ENCODE results near the gene LPP.

DNA sequence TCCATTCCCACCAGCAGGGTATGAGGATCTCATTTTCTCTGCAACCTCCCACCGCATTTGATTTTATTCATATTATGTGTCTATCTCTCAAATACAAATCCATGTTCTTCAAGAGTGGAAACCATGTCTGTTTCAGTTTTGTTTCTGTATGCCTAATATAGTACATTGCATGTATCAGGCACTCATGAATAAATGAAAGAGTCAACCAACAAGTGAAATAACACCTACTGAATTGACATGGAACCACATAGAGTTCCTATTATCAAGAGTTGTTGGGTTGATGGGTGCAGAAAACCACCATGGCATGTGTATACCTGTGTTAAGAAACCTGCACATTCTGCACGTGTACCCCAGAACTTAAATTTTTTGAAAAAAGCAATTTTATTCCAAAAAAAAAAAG lies 466.8 kb downstream of the LPP start:
- TF ChIP-seq RAD21 (IDR thresholded peaks at IDR 0.05; ENCODE audit: insufficient read depth, low read depth, low read length) (no peak), SPI1 (IDR thresholded peaks at IDR 0.05; ENCODE audit: borderline replicate concordance, insufficient read depth, low read depth, low read length) (no peak), POLR2A (IDR thresholded peaks at IDR 0.05; ENCODE audit: low read depth, low read length) (no peak), ZNF207 (IDR thresholded peaks at IDR 0.05; ENCODE audit: borderline replicate concordance) (no peak), CTCF (IDR thresholded peaks at IDR 0.05 in 2 of 3, conservative IDR thresholded peaks at IDR 0.05 in 1 of 3; ENCODE audit: control insufficient read depth in 2 of 3, extremely low read depth in 1 of 3, insufficient read depth in 1 of 3, low read depth in 3 of 3, low read length in 3 of 3) (no peak), CEBPB (IDR thresholded peaks at IDR 0.05; ENCODE audit: borderline replicate concordance in 1 of 2, low read depth in 2 of 2, low read length in 2 of 2) (no peak), RAD51 (IDR thresholded peaks at IDR 0.05) (no peak), TAF1 (IDR thresholded peaks at IDR 0.05; ENCODE audit: borderline replicate concordance, low read depth, low read length) (no peak), SP1 (IDR thresholded peaks at IDR 0.05; ENCODE audit: low read depth, low read length) (no peak), FOS (IDR thresholded peaks at IDR 0.05; ENCODE audit: borderline replicate concordance, extremely low read depth, insufficient read length) (no peak), SIN3A (IDR thresholded peaks at IDR 0.05; ENCODE audit: low read depth, low read length) (no peak)
- TF ChIP-seq, protein P1, sequence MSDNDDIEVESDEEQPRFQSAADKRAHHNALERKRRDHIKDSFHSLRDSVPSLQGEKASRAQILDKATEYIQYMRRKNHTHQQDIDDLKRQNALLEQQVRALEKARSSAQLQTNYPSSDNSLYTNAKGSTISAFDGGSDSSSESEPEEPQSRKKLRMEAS (IDR thresholded peaks at IDR 0.05; ENCODE audit: low read depth, low read length): no peak
- TF ChIP-seq, protein P2, sequence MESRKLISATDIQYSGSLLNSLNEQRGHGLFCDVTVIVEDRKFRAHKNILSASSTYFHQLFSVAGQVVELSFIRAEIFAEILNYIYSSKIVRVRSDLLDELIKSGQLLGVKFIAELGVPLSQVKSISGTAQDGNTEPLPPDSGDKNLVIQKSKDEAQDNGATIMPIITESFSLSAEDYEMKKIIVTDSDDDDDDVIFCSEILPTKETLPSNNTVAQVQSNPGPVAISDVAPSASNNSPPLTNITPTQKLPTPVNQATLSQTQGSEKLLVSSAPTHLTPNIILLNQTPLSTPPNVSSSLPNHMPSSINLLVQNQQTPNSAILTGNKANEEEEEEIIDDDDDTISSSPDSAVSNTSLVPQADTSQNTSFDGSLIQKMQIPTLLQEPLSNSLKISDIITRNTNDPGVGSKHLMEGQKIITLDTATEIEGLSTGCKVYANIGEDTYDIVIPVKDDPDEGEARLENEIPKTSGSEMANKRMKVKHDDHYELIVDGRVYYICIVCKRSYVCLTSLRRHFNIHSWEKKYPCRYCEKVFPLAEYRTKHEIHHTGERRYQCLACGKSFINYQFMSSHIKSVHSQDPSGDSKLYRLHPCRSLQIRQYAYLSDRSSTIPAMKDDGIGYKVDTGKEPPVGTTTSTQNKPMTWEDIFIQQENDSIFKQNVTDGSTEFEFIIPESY (IDR thresholded peaks at IDR 0.05): no peak
- TF ChIP-seq, protein P3, sequence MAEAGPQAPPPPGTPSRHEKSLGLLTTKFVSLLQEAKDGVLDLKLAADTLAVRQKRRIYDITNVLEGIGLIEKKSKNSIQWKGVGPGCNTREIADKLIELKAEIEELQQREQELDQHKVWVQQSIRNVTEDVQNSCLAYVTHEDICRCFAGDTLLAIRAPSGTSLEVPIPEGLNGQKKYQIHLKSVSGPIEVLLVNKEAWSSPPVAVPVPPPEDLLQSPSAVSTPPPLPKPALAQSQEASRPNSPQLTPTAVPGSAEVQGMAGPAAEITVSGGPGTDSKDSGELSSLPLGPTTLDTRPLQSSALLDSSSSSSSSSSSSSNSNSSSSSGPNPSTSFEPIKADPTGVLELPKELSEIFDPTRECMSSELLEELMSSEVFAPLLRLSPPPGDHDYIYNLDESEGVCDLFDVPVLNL (IDR thresholded peaks at IDR 0.05; ENCODE audit: low read depth, low read length): no peak

All from GM12878 (cell line).